ENCODE data around the gene NUBPL.
"Not testable (repeated sequence)": the region's sequence is repeated elsewhere in the genome, so short reads cannot be mapped to it uniquely, and the experiment has no call there.

The NUBPL gene

GRCh38 chr14:31880935-31881334 lies 319.7 kb downstream of the NUBPL start:
- DNase-seq (ENCODE audit: low read depth): no peak

GRCh38 chr14:31881531-31882310 lies 320.5 kb downstream of the NUBPL start:
- DNase-seq (ENCODE audit: low read depth): no peak

GRCh38 chr14:31884238-31884637 lies 323.0 kb downstream of the NUBPL start:
- no peak for DNase-seq (ENCODE audit: low read depth)

DNA sequence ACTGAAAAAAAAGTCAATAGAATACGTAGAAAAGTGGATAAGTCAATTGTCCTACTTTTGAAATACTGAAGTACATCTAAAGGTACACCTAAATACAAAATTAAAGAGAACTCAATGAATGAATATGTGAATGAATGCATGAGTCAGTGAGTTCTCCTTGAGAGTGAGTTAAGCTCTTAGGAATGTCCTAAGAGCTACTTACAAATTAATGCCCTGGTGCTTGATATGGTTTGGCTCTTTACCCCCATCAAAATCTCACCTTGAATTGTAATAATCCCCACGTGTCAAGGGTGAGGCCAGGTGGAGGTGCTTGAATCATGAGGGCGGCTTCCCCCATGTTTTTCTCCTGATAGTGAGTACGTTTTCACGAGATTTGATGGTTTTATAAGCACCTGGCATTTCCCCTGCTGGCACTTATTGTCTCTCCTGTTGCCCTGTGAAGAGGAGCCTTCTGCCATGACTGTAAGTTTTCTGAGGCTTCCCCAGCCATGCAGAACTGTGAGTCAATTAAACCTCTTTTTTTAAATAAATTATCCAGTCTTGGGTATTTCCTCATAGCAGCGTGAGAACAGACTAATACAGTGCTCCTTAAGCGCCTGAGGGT lies 323.7 kb downstream of the NUBPL start:
- no peak for DNase-seq (ENCODE audit: low read depth)

- no peak for DNase-seq (ENCODE audit: low read depth)
Measured at GRCh38 chr14:31886156-31886835, 325.1 kb downstream of the NUBPL start.

DNA sequence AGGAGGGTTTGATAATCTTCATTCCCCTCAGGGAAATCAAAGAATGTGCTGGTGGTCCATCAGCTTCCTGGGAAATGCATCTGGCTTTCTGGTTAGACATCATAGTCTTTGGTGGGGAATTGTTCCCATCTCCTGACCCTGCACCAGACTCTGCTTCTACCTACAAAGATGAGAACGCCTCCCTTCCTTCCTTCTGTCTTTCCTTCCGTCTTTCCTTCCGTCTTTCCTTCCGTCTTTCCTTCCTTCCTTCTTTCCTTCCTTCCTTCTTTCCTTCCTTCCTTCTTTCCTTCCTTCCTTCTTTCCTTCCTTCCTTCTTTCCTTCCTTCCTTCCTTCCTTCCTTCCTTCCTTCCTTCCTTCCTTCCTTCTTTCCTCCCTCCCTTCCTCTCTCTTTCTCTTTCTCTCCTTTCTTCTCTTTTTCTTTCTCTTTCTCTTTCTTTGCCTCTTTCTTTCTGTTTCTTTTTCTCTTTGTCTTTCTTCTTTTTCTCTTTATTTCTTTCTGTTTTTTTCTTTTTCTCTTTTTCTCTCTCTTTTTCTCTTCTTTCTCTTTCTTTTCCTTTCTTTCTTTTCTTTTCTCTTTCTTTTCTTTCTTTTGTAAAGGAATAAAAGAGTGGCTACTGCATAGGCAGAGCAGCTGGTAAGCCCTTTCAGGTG lies 326.9 kb downstream of the NUBPL start:
- DNase-seq (ENCODE audit: low read depth): no peak

DNA sequence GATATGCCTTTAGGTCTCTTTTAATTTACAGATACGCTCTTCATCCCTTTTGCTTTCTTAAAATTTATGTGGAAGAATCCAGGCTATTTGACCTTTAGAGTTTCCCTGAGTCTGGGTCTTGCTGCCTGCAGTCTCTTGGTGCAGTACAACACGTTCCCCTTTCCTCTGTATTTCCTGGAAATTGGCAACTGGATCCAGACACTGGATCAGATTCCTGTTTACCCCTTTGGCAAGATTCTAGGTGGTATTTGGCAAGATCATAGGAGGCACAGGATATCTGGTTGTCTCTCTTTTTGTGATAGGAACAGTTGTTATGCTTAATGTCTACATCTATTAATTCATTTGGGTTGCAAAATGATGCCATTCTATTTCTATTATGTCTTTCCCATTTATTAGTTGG lies 328.1 kb downstream of the NUBPL start:
- DNase-seq (ENCODE audit: low read depth): no peak

DNA sequence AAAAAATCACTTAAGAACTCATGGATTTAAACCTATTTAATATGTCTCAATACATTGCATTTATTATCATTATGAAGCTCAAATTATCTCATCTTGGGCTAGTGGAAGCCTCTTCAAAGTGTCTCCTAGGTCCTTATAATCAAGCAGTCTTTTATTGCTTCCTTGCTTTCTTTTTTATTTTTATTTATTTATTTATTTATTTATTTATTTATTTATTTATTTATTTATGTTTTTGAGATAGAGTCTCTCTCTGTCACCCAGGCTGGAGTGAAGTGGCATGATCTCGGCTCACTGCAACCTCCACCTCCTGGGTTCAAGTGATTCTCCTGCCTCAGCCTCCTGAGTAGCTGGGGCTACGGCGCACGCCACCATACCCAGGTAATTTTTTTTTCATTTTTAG lies 329.0 kb downstream of the NUBPL start:
- not testable (repeated sequence) for DNase-seq (ENCODE audit: low read depth)

DNA sequence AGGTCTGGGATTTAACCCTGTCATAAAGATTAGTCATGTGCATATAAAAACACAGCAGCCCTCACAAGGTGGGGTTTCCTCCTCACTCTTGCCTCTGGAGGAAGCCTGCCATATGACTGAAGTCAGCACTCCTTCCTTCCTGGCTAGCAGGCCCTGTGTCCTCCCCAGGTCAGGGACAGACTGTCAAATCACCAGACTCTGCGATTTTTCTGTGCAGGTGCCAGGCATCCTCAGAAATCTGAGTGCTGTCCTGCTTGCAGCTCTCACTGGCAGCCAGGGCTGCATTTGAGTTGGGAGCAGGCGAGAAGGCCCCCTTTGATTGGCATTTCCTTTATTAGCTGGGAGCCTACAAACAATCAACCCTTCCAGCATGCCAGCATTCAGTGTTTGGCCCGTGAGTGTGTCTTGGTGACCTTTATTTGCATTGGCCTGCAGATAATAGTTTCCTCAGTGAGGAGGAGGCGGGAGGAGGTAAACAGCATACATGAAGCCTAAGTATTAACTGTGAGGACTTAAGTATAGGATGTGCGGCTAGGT lies 332.1 kb downstream of the NUBPL start:
- no peak for DNase-seq (ENCODE audit: low read depth)

GRCh38 chr14:31894351-31894750 lies 333.1 kb downstream of the NUBPL start:
- no peak for DNase-seq (ENCODE audit: low read depth)

DNA sequence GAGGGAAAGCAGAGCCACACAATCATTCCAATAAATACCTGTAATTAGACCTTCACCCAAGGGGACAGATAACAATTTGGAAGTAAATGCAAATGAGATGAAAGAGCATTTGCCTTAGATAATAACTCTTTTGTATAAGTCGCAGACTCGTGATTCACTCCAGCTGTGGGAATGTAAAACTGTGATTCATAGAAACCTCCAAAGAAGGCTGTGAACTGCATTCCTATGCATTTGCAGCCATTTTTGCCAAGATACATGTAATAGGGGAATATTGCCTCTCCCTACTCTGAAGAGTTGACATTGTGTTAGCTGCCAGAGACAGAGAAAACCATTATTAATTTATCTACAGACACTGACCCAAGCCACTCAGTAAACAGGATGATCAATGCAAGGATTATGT lies 334.0 kb downstream of the NUBPL start:
- no peak for DNase-seq (ENCODE audit: low read depth)

GRCh38 chr14:31895646-31896045 lies 334.4 kb downstream of the NUBPL start:
- DNase-seq (ENCODE audit: low read depth): no peak

- no peak for DNase-seq (ENCODE audit: low read depth)
Measured at GRCh38 chr14:31897581-31898186, 336.5 kb downstream of the NUBPL start.

- DNase-seq (ENCODE audit: low read depth): no peak
Measured at GRCh38 chr14:31898838-31899528, 337.8 kb downstream of the NUBPL start.

GRCh38 chr14:31902002-31902401 lies 340.8 kb downstream of the NUBPL start:
- no peak for DNase-seq (ENCODE audit: low read depth)

GRCh38 chr14:31902945-31903646 lies 341.9 kb downstream of the NUBPL start:
- DNase-seq (ENCODE audit: low read depth): no peak

GRCh38 chr14:31909977-31910376 lies 348.8 kb downstream of the NUBPL start:
- no peak for DNase-seq (ENCODE audit: low read depth)
